ENCODE data around the gene CLCN5.

GRCh38 chrX:49986058-49986457 is 63.7 kb downstream of the CLCN5 start:
- TF ChIP-seq CTCF (tag by site-specific recombination; IDR thresholded peaks at IDR 0.05) (no peak), SETDB1 (IDR thresholded peaks at IDR 0.05; ENCODE audit: insufficient read length, low read length) (no peak), HOXC10 (CRISPR knock-in tag; IDR thresholded peaks at IDR 0.05) (no peak), ZNF626 (tag by site-specific recombination; IDR thresholded peaks at IDR 0.05) (no peak), ZNF670 (tag by site-specific recombination; IDR thresholded peaks at IDR 0.05; ENCODE audit: low read depth) (no peak)
